Calu3 (cell line): ENCODE measurements around the gene CALY. TPM values are rescaled to one million over a fixed set of nuclear protein-coding genes. Genes with fewer than 3 reads are reported as not detected.
A peak's percentile ranks its signal among the peaks of the same experiment; 100 is the strongest.
"Not testable (repeated sequence)": the region's sequence is repeated elsewhere in the genome, so short reads cannot be mapped to it uniquely, and the experiment has no call there.

Experiments
- BruUV-seq: library from RNA; stranded (reverse); fragments of 400-500 nt; replicated peaks from 2 replicates; lab custom pipeline; 2021; lab: Mats Ljungman, UMichigan
- CTCF ChIA-PET: fragments of 300-600 bp; sonication (Branson Sonifier 250); formaldehyde crosslinking; loops from one replicate; lab custom pipeline; 2022; ENCODE audit warnings: antibody characterized with exemption; lab: Charles Lee
- DNase-seq: peaks from one replicate; pipeline ENCODE4 v3.0.0; 2022
- H3K27ac Mint-ChIP-seq: one replicate; pipeline ENCODE4 v1.8.0; 2022; ENCODE audit warnings: mixed read lengths; ENCODE audit not compliant: unreplicated experiment
- H3K27me3 Mint-ChIP-seq: one replicate; pipeline ENCODE4 v1.8.0; 2022; ENCODE audit warnings: mixed read lengths; ENCODE audit not compliant: unreplicated experiment
- H3K36me3 Mint-ChIP-seq: one replicate; pipeline ENCODE4 v1.8.0; 2022; ENCODE audit warnings: mild to moderate bottlenecking, moderate library complexity, mixed read lengths; ENCODE audit not compliant: insufficient read depth, unreplicated experiment
- H3K4me1 Mint-ChIP-seq: one replicate; pipeline ENCODE4 v1.8.0; 2022; ENCODE audit warnings: mild to moderate bottlenecking, low read depth, mixed read lengths; ENCODE audit not compliant: unreplicated experiment
- H3K4me3 Mint-ChIP-seq: one replicate; pipeline ENCODE4 v1.8.0; 2022; ENCODE audit warnings: mild to moderate bottlenecking, low read depth, moderate library complexity, mixed read lengths; ENCODE audit not compliant: unreplicated experiment
- H3K9me3 Mint-ChIP-seq: one replicate; pipeline ENCODE4 v1.8.0; 2022; ENCODE audit warnings: low read depth, mixed read lengths; ENCODE audit not compliant: unreplicated experiment
- CTCF ChIP-seq: fragments of 200-600 bp; IDR thresholded peaks from one replicate; pipeline ENCODE4 v1.8.0; 2022; ENCODE audit warnings: antibody characterized with exemption; ENCODE audit not compliant: unreplicated experiment
- intact Hi-C: fragments of 100-400 bp; cut with micrococcal nuclease; formaldehyde crosslinking; loops from one replicate; pipeline ENCODE4 v1.10.0; 2022; ENCODE audit not compliant: unreplicated experiment
- total RNA-seq: library from RNA; stranded (reverse); gene quantifications from 2 replicates; pipeline ENCODE4 v1.2.3, GENCODE V29; 2022

CALY gene
- total RNA-seq, 1 experiment from 2014 or later = not detected

DNA sequence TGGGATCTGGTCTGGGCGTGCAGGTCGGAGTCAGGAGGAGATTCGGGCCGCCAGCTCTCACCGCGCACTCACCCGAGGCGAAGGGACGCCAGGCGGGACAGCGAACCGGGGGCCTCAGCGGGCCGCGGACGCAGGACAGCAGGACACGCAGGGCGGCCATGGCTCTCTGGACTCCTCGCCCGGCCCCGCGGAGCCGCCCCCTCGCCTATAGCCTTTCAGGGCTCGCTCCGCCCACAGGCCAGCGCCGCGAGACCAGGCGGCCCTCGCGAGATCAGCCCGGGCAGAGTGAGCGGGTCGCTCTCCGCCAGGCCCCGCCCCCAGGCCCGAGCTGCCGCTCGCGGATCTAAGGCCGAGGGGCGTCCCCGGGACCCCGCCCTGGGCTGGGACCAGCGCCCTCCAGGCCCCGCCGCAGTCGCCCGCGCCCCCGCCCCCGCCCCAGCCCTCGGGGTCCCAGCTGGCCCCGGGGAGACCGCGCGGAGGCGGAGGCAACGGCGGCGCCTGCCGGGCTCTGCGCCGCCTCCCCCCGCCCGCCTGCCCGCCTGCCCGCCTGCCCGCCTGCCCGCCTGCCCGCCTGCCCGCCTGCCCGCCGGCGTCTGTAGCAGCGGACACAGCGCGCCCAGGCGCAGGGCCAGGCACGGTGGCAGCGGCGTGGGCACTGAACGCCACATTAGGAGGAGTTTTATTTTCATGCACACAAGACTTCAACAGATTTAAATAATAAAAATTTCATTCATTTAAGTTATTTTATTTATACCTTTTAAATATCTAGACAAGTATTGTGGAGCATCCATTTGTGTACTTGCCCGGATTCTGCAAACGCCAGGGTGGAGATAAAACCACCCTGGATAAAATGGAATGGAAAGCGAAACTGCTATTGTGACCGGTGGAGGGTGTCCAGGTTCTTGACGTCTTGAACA is 36.7 kb upstream of the CALY start, which contains the start of gene ECHS1:
TSS of gene ECHS1 (minus strand) at position 181 of the 917 bp plus-strand sequence. CDS start at position 160, 21 bp downstream.
- no TSS peak for BruUV-seq
- peak; percentile 94 for DNase-seq
- peak within 1 kb of the TSS; percentile 69 for H3K27ac Mint-ChIP-seq
- no peak for TF ChIP-seq CTCF
- H3K4me1 Mint-ChIP-seq = peaks cover 9% of the 10 kb centered on the region
- peak within 1 kb of the TSS; percentile 92 for H3K4me3 Mint-ChIP-seq
- no peaks in the 10 kb centered on the region for H3K27me3 Mint-ChIP-seq
- H3K36me3 Mint-ChIP-seq = peaks cover 11% of the 10 kb centered on the region
- CTCF ChIA-PET = no interaction called here
- intact Hi-C loops = no loop called here
- no peaks in the 10 kb centered on the region for H3K9me3 Mint-ChIP-seq

DNA sequence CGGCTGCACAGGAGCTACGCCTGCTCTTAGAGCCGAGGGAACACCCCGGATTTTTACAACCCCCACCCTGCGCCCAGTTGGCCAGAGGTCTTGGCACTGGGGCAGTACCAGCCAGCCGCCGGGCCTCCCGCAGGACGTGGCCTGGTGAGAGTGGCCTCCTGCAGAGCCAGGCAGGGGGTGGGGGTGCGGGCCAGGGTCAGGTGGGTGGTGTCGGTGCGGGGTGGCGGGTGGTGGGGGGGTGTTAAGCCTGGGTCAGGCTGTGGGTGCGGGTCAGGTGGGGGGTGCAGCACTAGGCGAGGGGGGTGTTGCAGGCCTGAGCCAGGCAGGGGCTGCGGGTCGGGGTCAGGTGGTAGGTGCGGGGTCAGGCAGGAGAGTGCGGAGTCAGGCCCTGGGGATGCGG is 35.8 kb upstream of the CALY start:
- Mint-ChIP-seq H3K36me3 (peaks cover 12% of the 10 kb centered on the region), H3K27me3 (no peaks in the 10 kb centered on the region), H3K9me3 (no peaks in the 10 kb centered on the region), H3K4me3 (peak overlapping the region; percentile 92), H3K4me1 (peaks cover 9% of the 10 kb centered on the region), H3K27ac (no peak overlapping the region)
- CTCF ChIA-PET = no interaction called here
- no peak for TF ChIP-seq CTCF
- intact Hi-C loops = no loop called here
- DNase-seq = no peak
- no TSS peak for BruUV-seq

DNA sequence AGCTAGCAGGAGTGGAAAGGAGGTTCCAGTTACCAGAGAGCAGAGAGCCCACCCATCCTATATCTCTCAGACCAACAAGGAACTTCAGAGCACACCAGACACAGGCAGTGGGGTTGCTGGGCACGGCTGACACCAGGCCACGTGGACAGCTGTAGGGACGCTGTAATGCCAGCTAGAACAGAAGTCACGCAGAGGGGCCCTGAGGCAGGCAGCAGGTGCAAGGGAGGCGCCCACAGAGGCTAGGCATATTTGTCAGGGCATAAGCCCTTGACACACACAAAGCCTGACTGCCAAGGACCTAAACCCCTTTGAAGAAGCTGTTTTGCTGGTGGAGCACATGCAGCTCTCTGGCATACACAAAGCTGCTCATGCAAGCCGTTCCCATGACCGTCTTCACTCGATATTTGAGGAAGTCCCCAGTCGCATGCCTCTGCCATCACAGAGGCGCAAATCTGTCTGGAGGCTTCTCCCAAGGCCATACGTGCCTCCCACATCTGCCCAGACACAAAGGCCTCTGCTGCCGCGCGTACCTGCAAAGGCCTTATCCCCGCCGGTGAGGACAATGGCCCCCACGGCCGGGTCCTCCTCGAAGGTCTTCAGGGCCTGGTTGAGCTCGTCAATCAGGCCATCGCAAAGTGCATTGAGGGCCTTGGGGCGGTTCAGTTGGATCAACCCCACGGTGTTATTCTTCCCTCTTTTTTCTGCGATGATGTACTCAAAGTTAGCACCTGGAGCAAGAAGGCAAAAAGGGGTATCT is 33.5 kb upstream of the CALY start:
- H3K4me1 Mint-ChIP-seq = peaks cover 9% of the 10 kb centered on the region
- H3K36me3 Mint-ChIP-seq = peaks cover 12% of the 10 kb centered on the region
- TSS peak; percentile 23 for BruUV-seq
- no peak overlapping the region for H3K4me3 Mint-ChIP-seq
- H3K27ac Mint-ChIP-seq = no peak overlapping the region
- no peak for TF ChIP-seq CTCF
- H3K27me3 Mint-ChIP-seq = no peaks in the 10 kb centered on the region
- no peak for DNase-seq
- CTCF ChIA-PET = no interaction called here
- H3K9me3 Mint-ChIP-seq = no peaks in the 10 kb centered on the region
- intact Hi-C loops = no loop called here

DNA sequence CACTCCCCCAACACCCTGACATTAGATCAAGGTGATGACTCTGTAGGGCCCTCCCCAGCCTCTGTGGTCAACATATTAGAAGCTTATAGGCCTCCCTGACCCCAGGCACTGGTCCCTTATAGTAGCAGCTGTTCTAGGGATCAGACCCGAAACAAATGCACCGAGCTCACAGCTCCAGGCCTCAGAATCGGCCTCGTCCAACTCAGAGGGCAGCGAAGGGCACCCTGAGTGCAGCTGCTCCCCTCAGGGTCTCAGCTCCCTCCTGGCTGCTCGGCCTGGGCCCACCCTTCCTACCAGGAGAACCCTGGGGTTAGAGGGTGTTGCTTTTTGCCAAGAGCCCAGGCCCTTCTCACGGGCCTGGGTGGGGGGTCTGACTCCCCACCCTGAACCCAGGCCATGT is 31.5 kb upstream of the CALY start:
- peaks cover 16% of the 10 kb centered on the region for H3K36me3 Mint-ChIP-seq
- no peaks in the 10 kb centered on the region for H3K27me3 Mint-ChIP-seq
- CTCF ChIA-PET = no interaction called here
- DNase-seq = no peak
- H3K9me3 Mint-ChIP-seq = no peaks in the 10 kb centered on the region
- H3K27ac Mint-ChIP-seq = no peak overlapping the region
- H3K4me3 Mint-ChIP-seq = no peak overlapping the region
- no peak for TF ChIP-seq CTCF
- no TSS peak for BruUV-seq
- H3K4me1 Mint-ChIP-seq = no peaks in the 10 kb centered on the region
- intact Hi-C loops = no loop called here

DNA sequence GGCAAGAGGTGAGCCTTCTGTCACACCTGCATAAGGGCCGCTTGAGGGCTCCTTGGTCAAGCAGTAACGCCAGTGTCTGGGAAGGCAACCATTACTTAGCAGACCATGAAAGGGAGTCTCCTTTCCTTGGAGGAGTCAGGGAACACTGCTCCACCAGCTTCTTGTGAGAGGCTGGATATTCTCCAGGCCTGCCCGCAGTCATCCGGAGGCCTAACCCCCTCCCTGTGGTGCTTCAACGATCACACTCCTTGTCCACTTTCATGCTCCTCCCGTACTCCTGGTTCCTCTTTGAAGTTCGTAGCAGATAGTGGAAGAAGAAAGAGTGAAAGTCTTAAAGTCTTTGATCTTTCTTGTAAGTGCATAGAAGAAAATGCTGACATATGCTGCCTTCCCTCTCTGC is 30.8 kb upstream of the CALY start:
- DNase-seq, H3K9me3 Mint-ChIP-seq, BruUV-seq, CTCF ChIA-PET, H3K27me3 Mint-ChIP-seq, H3K4me1 Mint-ChIP-seq, H3K27ac Mint-ChIP-seq, intact Hi-C loops, H3K4me3 Mint-ChIP-seq: not testable (repeated sequence)
- peaks cover 12% of the 10 kb centered on the region for H3K36me3 Mint-ChIP-seq
